HCT116 (cell line): ENCODE results near the gene HNRNPD. TPM values are rescaled to one million over a fixed set of nuclear protein-coding genes. Genes with fewer than 3 reads are reported as not detected.

Experiments
- ATAC-seq: fragments of 200-7000 bp; cut with Tn5 transposase; 2 replicates; pipeline ENCODE4 v1.9.1; 2020; ENCODE audit warnings: mild to moderate bottlenecking, moderate library complexity
- BruUV-seq: library from RNA; stranded (reverse); fragments of 400-500 nt; replicated peaks from 2 replicates; lab custom pipeline; 2021; lab: Mats Ljungman, UMichigan
- CTCF ChIA-PET: fragments of 300-600 bp; sonication (Branson Sonifier 250); formaldehyde crosslinking; loops from one replicate; lab custom pipeline; 2021; ENCODE audit warnings: antibody characterized with exemption; lab: Charles Lee
- POLR2A ChIA-PET: fragments of 300-600, 350-600 bp; sonication (Branson Sonifier 250); formaldehyde crosslinking; loops from one replicate; lab custom pipeline; 2021; ENCODE audit warnings: antibody characterized with exemption; lab: Charles Lee
- RAD21 ChIA-PET, 2 experiments: fragments of 300-600 bp; sonication (Branson Sonifier 250); formaldehyde crosslinking; loops; one replicate each; lab custom pipeline; 2023; ENCODE audit warnings: low total read pairs in 2 of 2; ENCODE audit not compliant: uncharacterized antibody in 2 of 2, unreplicated experiment in 2 of 2, low non-redundant PET in 1 of 2; lab: Charles Lee
- DNase-seq: peaks from one replicate; pipeline ENCODE4 v3.0.0-alpha.2; 2010; ENCODE audit warnings: low read depth, low spot score
- H2AFZ ChIP-seq: fragments of 200-600 bp; shearing (Covaris generic), sonication (generic); 2 replicates; pipeline ENCODE4 v1.6.1; 2017; ENCODE audit warnings: low read depth, mixed run types, mixed read lengths, antibody characterized with exemption, low read length; ENCODE audit not compliant: poor library complexity, severe bottlenecking
- H3K27ac ChIP-seq: 2 replicates; pipeline ENCODE4 v1.5.1; 2012; ENCODE audit warnings: low read depth, low read length
- H3K27me3 ChIP-seq: fragments of 200-600 bp; sonication (generic); 2 replicates; pipeline ENCODE4 v1.6.1; 2016; ENCODE audit warnings: mixed run types, low read length, mixed read lengths; ENCODE audit not compliant: insufficient read depth
- H3K36me3 ChIP-seq, 2 experiments: fragments of 200-500 bp in 1 of 2; fragments of 200-600 bp in 1 of 2; sonication (Bioruptor generic) in 1 of 2; sonication (generic) in 1 of 2; 2 replicates each; pipeline versions ENCODE4 v1.5.1 to v1.6.1; 2014 to 2016; ENCODE audit warnings: low read length in 2 of 2, inconsistent platforms in 1 of 2, mixed read lengths in 1 of 2, mixed run types in 1 of 2; ENCODE audit not compliant: insufficient read depth in 2 of 2, control insufficient read depth in 1 of 2
- H3K4me1 ChIP-seq, 2 experiments: fragments of 200-600 bp in 1 of 2; sonication (generic) in 1 of 2; 2 replicates each; pipeline versions ENCODE4 v1.5.1 to v1.6.1; 2012 to 2017; ENCODE audit warnings: low read length in 2 of 2, inconsistent platforms in 1 of 2, mild to moderate bottlenecking in 1 of 2, mixed read lengths in 1 of 2, mixed run types in 1 of 2, moderate library complexity in 1 of 2; ENCODE audit not compliant: insufficient read depth in 2 of 2, control insufficient read depth in 1 of 2
- H3K4me2 ChIP-seq: fragments of 200-600 bp; sonication (generic); 2 replicates; pipeline ENCODE4 v1.6.1; 2017; ENCODE audit warnings: mixed run types, low read length, mixed read lengths
- H3K4me3 ChIP-seq, 2 experiments: fragments of 200-600 bp in 1 of 2; sonication (generic) in 1 of 2; replicated peaks in 1 of 2; 2 replicates each; pipeline ENCODE4 v1.5.1; 2011 to 2016; ENCODE audit warnings: low read length in 2 of 2, control low read depth in 1 of 2, low read depth in 1 of 2, mild to moderate bottlenecking in 1 of 2, mixed read lengths in 1 of 2, mixed run types in 1 of 2
- H3K79me2 ChIP-seq: fragments of 200-600 bp; sonication (generic); 2 replicates; pipeline ENCODE4 v1.6.1; 2017; ENCODE audit warnings: mild to moderate bottlenecking, mixed run types, low read length, moderate library complexity, mixed read lengths; ENCODE audit not compliant: insufficient read depth
- H3K9ac ChIP-seq: fragments of 200-600 bp; sonication (generic); 2 replicates; pipeline ENCODE4 v1.6.1; 2016; ENCODE audit warnings: low read length, mixed read lengths
- H3K9me2 ChIP-seq: fragments of 200-600 bp; sonication (generic), shearing (Covaris generic); 2 replicates; pipeline ENCODE4 v1.6.1; 2017; ENCODE audit warnings: mixed run types, mild to moderate bottlenecking, moderate library complexity; ENCODE audit not compliant: insufficient read depth
- H3K9me3 ChIP-seq, 2 experiments: fragments of 200-500 bp in 1 of 2; fragments of 200-600 bp in 1 of 2; sonication (Bioruptor generic) in 1 of 2; sonication (generic) in 1 of 2; 2 replicates each; pipeline ENCODE4 v1.6.1; 2014 to 2017; ENCODE audit warnings: low read length in 2 of 2, mixed read lengths in 2 of 2, inconsistent platforms in 1 of 2, low read depth in 1 of 2, mild to moderate bottlenecking in 1 of 2, mixed run types in 1 of 2, moderate library complexity in 1 of 2; ENCODE audit not compliant: control insufficient read depth in 1 of 2, insufficient read depth in 1 of 2
- H4K20me1 ChIP-seq: fragments of 200-600 bp; sonication (generic), shearing (Covaris generic); 2 replicates; pipeline ENCODE4 v1.6.1; 2017; ENCODE audit warnings: mixed run types, mild to moderate bottlenecking, moderate library complexity; ENCODE audit not compliant: insufficient read depth
- CBX3 ChIP-seq: IDR thresholded peaks from 2 replicates; pipeline ENCODE4 v1.6.1; 2012; ENCODE audit warnings: low read depth
- CTCF ChIP-seq, 3 experiments: fragments of 200-600 bp in 1 of 3; sonication (generic) in 1 of 3; IDR thresholded peaks in 2 of 3; conservative IDR thresholded peaks in 1 of 3; 2 replicates each; pipeline ENCODE4 v1.5.1; 2012 to 2017; ENCODE audit warnings: low read depth in 2 of 3, low read length in 2 of 3, antibody characterized with exemption in 1 of 3, borderline replicate concordance in 1 of 3, control low read depth in 1 of 3, mild to moderate bottlenecking in 1 of 3, mixed read lengths in 1 of 3, mixed run types in 1 of 3, moderate library complexity in 1 of 3; ENCODE audit not compliant: insufficient read depth in 1 of 3
- EGR1 ChIP-seq: IDR thresholded peaks from 2 replicates; pipeline ENCODE4 v1.6.1; 2012; ENCODE audit warnings: low read depth
- EZH2phosphoT487 ChIP-seq: fragments of 200-600 bp; IDR thresholded peaks from 2 replicates; pipeline ENCODE4 v1.6.1; 2018; ENCODE audit warnings: antibody characterized with exemption, borderline replicate concordance
- RAD21 ChIP-seq: IDR thresholded peaks from 2 replicates; pipeline ENCODE4 v1.6.1; 2012; ENCODE audit warnings: low read depth, mild to moderate bottlenecking
- SIN3A ChIP-seq: IDR thresholded peaks from 2 replicates; pipeline ENCODE4 v1.6.1; 2012; ENCODE audit warnings: low read depth
- SRF ChIP-seq: IDR thresholded peaks from 2 replicates; pipeline ENCODE4 v1.6.1; 2012; ENCODE audit warnings: low read depth
- TCF7L2 ChIP-seq: IDR thresholded peaks from 2 replicates; pipeline ENCODE4 v1.7.0; 2011; ENCODE audit warnings: borderline replicate concordance, inconsistent platforms; ENCODE audit not compliant: insufficient read depth, insufficient read length; ENCODE audit errors: extremely low read depth
- ZBTB33 ChIP-seq: IDR thresholded peaks from 2 replicates; pipeline ENCODE4 v1.6.1; 2011; ENCODE audit warnings: mild to moderate bottlenecking, low read length, moderate library complexity; ENCODE audit not compliant: insufficient replicate concordance; ENCODE audit errors: extremely low read depth
- ZNF274 ChIP-seq: fragments of 200-500 bp; sonication (Bioruptor generic); IDR thresholded peaks from 2 replicates; pipeline ENCODE4 v1.6.1; 2014; ENCODE audit warnings: mild to moderate bottlenecking, low read depth, low read length, inconsistent platforms
- intact Hi-C: fragments of 100-400 bp; cut with micrococcal nuclease; formaldehyde crosslinking; loops from 2 replicates; pipeline ENCODE4 v1.10.0; 2022
- total RNA-seq: library from RNA; stranded (reverse); gene quantifications from one replicate; pipeline ENCODE4 v1.2.1, GENCODE V29; 2021; ENCODE audit not compliant: unreplicated experiment

HNRNPD gene
- total RNA-seq, 1 experiment from 2014 or later = 357 TPM

- POLR2A ChIA-PET = no interaction called here
- ATAC-seq = no peak
- Histone ChIP-seq H3K79me2 (peaks cover 100% of the 10 kb centered on the region), H4K20me1 (peaks cover 84% of the 10 kb centered on the region), H2AFZ (no peak overlapping the region), H3K9me2 (no peaks in the 10 kb centered on the region), H3K4me2 (no peak overlapping the region), H3K4me1 (no peaks in the 10 kb centered on the region), H3K27me3 (no peaks in the 10 kb centered on the region), H3K27ac (no peak overlapping the region)
- no peak for DNase-seq
- no TSS peak for BruUV-seq
- intact Hi-C loops = loop anchor here (10.0 kb wide), 1 partner anchor 893 kb away; no protein-coding TSS in a partner anchor
- RAD21 ChIA-PET = no interaction called here
- CTCF ChIA-PET = no interaction called here
- TF ChIP-seq SRF = no peak
- TF ChIP-seq CTCF (IDR thresholded peaks at IDR 0.05 in 2 of 3, conservative IDR thresholded peaks at IDR 0.05 in 1 of 3; ENCODE audit: borderline replicate concordance in 1 of 3, insufficient read depth in 1 of 3, low read depth in 2 of 3, low read length in 2 of 3) = no peak
- no peak for TF ChIP-seq SIN3A
- TF ChIP-seq CBX3 = no peak
- TF ChIP-seq TCF7L2 = no peak
- no peak for TF ChIP-seq EGR1
- TF ChIP-seq ZBTB33 = no peak
- TF ChIP-seq EZH2phosphoT487 = no peak
- no peak for TF ChIP-seq ZNF274
- no peak for TF ChIP-seq RAD21
- TF ChIP-seq, all 23 proteins: peak for 0
- Histone ChIP-seq H3K9me3 (no peaks in the 10 kb centered on the region), H3K36me3 (peaks cover 65 to 69% of the 10 kb centered on the region in 2 experiments), H3K4me3 (no peak overlapping the region), H3K9ac (no peak overlapping the region)
Measured at GRCh38 chr4:82357640-82358039, 16.2 kb downstream of the HNRNPD start.
